G401.6 (cell line): ENCODE measurements around the gene MAMDC4.
"Not testable (repeated sequence)": the region's sequence is repeated elsewhere in the genome, so short reads cannot be mapped to it uniquely, and the experiment has no call there.

ENCODE experiments used
- FAIRE-seq: peaks from 2 replicates; lab custom pipeline; 2012; peaks lifted over from hg19 to GRCh38; lab: Jason Lieb, UNC

MAMDC4 gene

DNA sequence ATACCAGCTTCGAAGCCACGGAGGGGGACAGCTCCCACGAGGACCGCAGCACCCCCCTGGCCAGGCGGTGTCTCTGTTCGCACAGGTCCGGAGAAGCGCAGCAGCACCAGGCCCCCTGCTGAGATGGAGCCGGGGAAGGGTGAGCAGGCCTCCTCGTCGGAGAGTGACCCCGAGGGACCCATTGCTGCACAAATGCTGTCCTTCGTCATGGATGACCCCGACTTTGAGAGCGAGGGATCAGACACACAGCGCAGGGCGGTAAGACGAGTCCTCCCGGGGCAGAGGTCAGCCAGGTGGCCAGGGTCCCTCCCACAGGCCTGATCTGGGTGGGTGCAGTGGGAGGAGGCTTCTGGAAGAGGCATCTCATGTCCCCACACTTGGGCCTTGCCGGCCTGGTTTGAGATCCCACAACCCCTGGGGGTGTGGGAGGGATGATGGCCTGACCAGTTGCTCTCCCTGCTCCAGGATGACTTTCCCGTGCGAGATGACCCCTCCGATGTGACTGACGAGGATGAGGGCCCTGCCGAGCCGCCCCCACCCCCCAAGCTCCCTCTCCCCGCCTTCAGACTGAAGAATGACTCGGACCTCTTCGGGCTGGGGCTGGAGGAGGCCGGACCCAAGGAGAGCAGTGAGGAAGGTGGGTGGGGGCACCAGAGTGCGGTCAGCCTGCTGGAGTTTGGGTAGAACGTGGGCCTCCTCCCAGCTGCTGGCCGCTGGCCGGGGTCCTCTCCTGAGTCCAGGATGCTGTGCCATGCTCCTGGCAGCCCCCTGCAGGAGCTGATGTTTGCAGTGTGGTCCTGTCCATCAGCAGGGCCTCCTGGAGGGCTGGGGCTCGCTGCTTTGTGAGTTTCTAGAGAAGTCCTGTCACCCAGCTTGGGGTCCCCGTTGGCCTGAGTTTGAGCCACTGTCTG lies 12.7 kb upstream of the MAMDC4 start:
- FAIRE-seq = no peak

- FAIRE-seq = no peak
These were observed 11.8 kb upstream of the MAMDC4 start for GRCh38 chr9:136840140-136840876.

DNA sequence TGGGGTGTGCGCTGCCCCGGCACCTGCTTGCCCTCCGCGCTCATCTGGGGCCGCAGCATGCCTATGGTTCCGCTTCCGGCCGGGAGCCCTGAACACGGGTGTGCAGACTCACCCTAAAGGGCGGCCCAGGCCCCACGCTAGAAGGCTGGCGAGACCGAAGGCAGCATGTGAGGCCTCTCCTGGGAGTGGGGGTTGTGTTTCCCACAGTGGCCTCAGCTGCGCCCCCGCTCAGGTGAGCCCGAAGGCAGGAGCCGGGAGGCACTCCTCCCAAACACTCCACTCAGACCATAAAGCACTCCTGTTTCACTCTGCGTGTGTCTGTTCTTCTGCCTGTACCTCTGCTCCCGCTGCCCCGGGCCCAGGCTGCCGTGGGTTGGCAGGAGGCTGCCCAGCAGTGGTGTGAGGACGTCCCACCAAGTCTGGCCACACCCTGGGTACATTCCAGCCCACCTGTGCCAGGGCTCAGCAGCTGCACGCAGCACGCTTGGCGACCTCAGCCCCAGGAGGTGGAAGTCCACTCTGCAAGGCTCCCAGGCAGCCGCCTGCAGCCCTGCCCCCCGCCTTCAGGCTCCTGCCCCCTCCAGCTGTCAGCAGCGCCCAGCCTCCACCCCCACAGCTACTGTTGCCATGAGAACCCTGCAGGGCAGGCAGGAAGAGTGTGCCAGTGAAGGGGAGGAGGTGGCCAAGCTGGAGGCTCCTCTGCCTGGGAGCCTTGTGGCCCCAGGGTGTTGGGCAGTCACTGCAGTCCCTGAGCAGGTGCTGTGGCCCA lies 11.1 kb upstream of the MAMDC4 start:
- peak; percentile 48 for FAIRE-seq

- not testable (repeated sequence) for FAIRE-seq
These were observed 10.3 kb upstream of the MAMDC4 start for GRCh38 chr9:136841646-136842379.

- not testable (repeated sequence) for FAIRE-seq
These were observed 9.7 kb upstream of the MAMDC4 start, which contains the start of gene AJM1 for GRCh38 chr9:136842380-136842948. Gene AJM1, plus strand, starts transcription at chr9:136842478. Its CDS starts 1,937 bp downstream, at chr9:136844415.

GRCh38 chr9:136843159-136843800 lies 8.9 kb upstream of the MAMDC4 start:
- FAIRE-seq = not testable (repeated sequence)

DNA sequence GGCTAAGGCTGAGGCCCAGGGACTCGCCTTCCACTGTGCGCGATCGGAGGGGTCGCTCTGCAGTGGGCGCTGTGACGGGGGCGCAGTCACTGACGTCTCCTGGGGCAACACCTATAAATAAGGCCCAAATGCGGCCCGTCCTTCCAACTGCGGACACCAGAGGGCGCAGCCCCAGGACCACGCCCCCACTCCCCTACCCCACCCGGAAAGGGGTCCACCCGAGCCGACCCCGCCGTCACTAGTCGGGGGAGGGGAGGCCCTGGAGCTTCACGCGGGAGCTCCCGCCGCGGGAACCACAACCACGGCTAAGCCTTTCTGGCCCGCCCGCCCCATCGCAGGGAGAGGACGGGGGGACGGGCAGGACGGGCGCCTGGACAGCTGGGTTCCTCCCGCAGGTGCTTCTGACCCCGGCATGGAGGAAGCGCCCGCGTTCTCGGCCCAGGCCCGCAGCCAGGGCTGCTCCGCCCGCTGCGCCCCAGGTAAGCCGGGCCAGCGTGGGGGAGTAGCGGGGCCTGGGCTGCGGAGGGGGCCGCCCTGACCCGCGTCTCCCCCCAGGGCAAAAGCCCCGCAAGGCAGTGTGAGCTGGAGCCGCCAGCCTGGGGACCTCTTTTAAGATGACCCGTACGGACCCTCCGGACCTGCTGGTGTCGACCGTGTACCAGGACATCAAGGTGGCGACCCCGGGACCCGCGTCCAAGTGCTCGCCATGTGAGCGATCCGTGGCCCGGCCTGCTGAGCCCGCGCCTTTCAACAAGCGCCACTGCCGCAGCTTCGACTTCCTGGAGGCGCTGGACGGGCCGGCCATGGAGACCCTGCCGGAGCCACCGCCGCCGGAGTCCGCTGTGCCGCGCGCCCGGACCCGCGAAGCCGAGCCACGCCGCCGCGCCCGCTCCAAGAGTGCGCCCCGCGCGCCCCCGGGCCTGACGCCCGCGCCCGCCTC lies 8.1 kb upstream of the MAMDC4 start:
- FAIRE-seq = not testable (repeated sequence)

DNA sequence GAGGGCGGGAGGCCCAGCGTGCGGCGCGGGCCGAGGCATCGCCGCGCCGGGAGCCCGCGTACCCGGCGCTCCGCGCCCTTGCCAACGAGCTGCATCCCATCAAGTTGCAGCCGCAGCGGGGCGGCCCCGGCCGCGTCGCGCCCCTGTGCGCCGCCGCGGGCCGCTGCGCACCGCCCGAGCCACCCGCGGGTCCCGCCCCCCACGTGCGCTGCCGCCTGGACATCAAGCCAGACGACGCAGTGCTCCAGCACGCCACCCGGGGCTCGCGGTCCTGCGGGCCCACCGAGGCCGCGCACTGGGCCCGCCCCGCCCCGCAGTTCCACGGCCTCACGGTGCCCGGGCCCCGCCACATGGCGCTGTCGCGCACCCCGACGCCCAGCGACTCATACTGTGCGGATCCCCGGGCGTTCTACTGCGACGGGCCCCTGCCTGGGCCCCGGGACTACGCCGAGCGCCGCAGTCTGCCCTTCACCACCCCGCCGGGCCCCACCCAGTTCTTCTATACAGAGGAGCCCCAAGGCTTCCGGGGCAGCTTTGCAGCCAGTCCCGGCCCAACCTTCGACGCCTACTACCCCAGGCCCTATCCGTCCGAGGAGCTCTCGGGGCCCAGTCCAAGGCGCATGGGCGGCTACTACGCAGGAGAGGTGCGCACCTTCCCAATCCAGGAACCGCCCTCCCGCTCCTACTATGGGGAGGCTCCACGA lies 7.2 kb upstream of the MAMDC4 start:
- no peak for FAIRE-seq

GRCh38 chr9:136845465-136846260 lies 6.5 kb upstream of the MAMDC4 start:
- FAIRE-seq = no peak

GRCh38 chr9:136846376-136847087 lies 5.6 kb upstream of the MAMDC4 start:
- FAIRE-seq = no peak

DNA sequence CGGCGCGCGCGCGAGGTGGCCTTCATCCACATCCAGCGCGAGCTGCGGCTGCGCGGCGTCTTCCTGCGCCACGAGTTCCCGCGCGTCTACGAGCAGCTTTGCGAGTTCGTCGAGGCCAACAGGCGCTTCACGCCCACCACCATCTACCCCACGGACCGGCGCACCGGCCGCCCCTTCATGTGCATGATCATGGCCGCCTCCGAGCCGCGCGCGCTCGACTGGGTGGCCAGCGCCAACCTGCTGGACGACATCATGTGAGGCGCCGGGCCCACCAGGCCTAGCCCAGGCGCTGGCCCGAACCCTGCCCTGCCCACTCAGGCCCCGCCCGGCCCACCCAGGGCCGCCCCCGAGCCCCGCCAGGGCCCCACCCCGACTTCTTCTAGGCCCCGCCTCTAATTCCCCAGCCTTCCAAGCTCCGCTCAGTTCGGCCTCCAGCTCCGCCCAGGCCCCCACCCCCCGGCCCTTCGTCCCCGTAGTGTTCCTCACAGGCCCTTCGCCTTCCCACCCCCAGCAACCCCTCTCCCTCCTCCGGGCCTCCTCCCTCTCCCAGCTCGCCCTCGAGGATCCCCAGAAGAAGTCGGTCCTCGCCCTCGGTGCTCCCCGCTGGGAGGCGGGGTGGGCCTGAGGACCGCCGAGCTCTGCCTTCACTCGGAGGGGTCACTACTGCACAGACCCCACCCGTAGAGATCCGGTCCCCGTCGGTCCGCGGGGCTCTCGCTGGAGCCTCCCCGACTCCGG lies 4.9 kb upstream of the MAMDC4 start:
- FAIRE-seq = no peak

DNA sequence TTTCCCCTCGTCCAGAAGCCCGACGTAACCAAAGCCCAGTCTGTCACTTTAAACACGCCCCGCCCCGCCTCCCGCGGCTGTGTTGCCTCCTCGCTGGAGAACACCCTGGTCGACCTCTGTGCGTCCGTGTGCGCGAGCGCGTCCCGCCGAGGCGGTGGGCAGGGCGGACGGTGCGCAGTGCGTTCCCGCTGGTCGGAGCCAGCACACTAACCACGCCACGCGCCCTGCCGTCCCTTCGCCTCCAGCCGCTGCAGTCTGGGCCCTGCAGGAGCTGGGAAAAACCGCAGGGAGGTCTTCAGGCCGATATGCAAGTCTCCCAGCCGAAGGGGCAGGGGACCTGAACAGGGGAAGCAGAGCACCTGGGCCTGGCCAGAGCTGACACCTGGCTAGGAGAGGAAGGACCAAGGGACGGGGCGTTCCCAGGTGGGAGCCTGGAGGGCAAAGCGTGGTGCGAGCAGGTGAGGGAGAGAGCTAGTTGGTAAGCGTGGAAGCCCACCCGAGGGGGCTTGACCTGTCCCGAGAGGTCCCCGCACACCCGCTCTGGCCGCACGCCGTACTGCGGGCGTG lies 4.2 kb upstream of the MAMDC4 start:
- FAIRE-seq = no peak

DNA sequence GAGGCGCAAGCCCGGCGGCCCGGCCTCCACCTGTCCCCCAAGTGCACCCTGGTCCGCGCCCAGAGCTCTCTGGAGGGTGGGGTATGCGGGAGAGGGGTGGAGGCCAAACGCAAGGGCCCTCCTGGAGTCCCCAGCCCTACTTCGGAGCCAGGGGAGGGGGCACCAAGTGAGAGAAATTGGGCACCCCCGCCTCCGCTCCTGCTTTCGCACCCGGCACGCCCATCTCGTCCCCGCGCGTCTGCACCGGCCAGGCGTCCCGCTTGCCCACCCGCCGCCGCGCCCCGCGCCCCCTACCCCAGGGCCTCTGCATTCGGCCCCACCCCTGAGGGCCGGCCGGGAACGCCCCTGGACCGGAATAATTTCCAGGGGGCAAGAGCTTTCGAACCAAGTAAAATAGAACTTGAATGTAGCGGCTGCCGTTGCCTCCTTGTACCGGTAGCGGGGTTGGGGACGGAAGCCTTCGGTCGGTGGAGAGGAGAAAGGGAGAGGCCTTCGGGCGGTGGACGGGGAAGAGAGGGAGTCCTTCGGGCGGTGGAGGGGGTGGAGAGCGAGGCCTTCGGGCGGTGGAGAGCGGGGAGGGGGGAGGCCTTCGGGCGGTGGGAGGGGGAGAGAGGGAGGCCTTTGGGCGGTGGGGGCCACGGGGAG lies 3.6 kb upstream of the MAMDC4 start:
- FAIRE-seq = no peak

- peak; percentile 99 for FAIRE-seq
These were observed 2.8 kb upstream of the MAMDC4 start, which contains the start of gene PHPT1 for GRCh38 chr9:136849038-136849959. Gene PHPT1, plus strand, starts transcription at chr9:136849409. Its CDS starts 22 bp downstream, at chr9:136849431.
